ENCODE results near the gene VPS37C. TPM values are rescaled to one million over a fixed set of nuclear protein-coding genes. Genes with fewer than 3 reads are reported as not detected.

VPS37C gene
- total and polyA plus RNA-seq, 2 of the 13 experiments (the other 11 are each of a cell fraction or from before 2014, with no cell fraction given), result 7.5 to 8.8 TPM

- no peak for TF ChIP-seq ZEB1 (IDR thresholded peaks at IDR 0.05; ENCODE audit: insufficient replicate concordance, low read depth)
- TF ChIP-seq ZBTB20 (CRISPR knock-in tag; IDR thresholded peaks at IDR 0.05; ENCODE audit: borderline replicate concordance, low read depth), result no peak
Measured at GRCh38 chr11:61147791-61148620, 13.2 kb downstream of the VPS37C start (continued).

GRCh38 chr11:61147271-61147670 lies 14.0 kb downstream of the VPS37C start:
- no peak overlapping the region for H3K4me2 ChIP-seq (ENCODE audit: low read depth, low read length)
- intact Hi-C loops (cut with micrococcal nuclease; ENCODE audit: unreplicated experiment), result no loop called here
- peaks cover 21% of the 10 kb centered on the region for H3K79me2 ChIP-seq (ENCODE audit: insufficient read depth, low read length)
- no peak overlapping the region for H3K27ac ChIP-seq (ENCODE audit: extremely low read length, insufficient read depth, low read length)
- CTCF ChIA-PET (ENCODE audit: low intra/inter-chr PET ratio, low total read pairs), result no interaction called here
- BruUV-seq (replicated peaks), result no TSS peak
- no peak overlapping the region for H2AFZ ChIP-seq (ENCODE audit: low read length)
- no peaks in the 10 kb centered on the region for H3K9me3 ChIP-seq (ENCODE audit: low read length)
- no peak overlapping the region for H3K9ac ChIP-seq (ENCODE audit: insufficient read depth, low read depth, low read length)
- TF ChIP-seq ZNF841 (CRISPR knock-in tag; IDR thresholded peaks at IDR 0.05; ENCODE audit: borderline replicate concordance) (no peak), ZNF205 (CRISPR knock-in tag; IDR thresholded peaks at IDR 0.05) (no peak), PITX1 (CRISPR knock-in tag; IDR thresholded peaks at IDR 0.05) (no peak), ADNP (CRISPR knock-in tag; IDR thresholded peaks at IDR 0.05) (no peak), ZBTB20 (CRISPR knock-in tag; IDR thresholded peaks at IDR 0.05; ENCODE audit: borderline replicate concordance, low read depth) (no peak), ISL2 (CRISPR knock-in tag; IDR thresholded peaks at IDR 0.05) (no peak), PLSCR1 (CRISPR knock-in tag; IDR thresholded peaks at IDR 0.05; ENCODE audit: borderline replicate concordance) (no peak), ZNF333 (CRISPR knock-in tag; IDR thresholded peaks at IDR 0.05; ENCODE audit: borderline replicate concordance) (no peak)
- 96% methylated on average over 10 of the region's 10 CpGs for WGBS (ENCODE audit: low lambda C conversion rate)
- peaks cover 2 to 9% of the 10 kb centered on the region in 2 experiments; a peak in 4 of 5 replicates for H3K36me3 ChIP-seq (replicated peaks in 1 of 2; ENCODE audit: control insufficient read depth in 1 of 2, insufficient read depth in 2 of 2, low read length in 2 of 2)
- H3K4me1 ChIP-seq (ENCODE audit: insufficient read depth, low read length), result peaks cover 34% of the 10 kb centered on the region
- no peaks in the 10 kb centered on the region for H3K27me3 ChIP-seq (ENCODE audit: control insufficient read depth in 1 of 2, insufficient read depth in 2 of 2, low read length in 2 of 2)
- H3K4me3 ChIP-seq (replicated peaks in 1 of 3; ENCODE audit: insufficient read depth in 1 of 3, low read depth in 2 of 3, low read length in 3 of 3), result no peak overlapping the region
- peaks cover 20% of the 10 kb centered on the region; the same call in 1 of the 2 replicates for H4K20me1 ChIP-seq (ENCODE audit: insufficient read depth, low read length)
- FAIRE-seq, result no peak
- POLR2A ChIA-PET, result no interaction called here
- in situ Hi-C loops (cut with HindIII; ENCODE audit: extremely low pct_ligation_motif_present, low pct_unique_long_range_greater_than_20kb), result no loop called here
- ATAC-seq, result no peak
- no peak for DNase-seq (ENCODE audit: low spot score)

Data from HepG2 (cell line).